K562 (cell line): Measurements from ENCODE around the gene SLC10A3. TPM values are rescaled to one million over a fixed set of nuclear protein-coding genes. Genes with fewer than 3 reads are reported as not detected.

Source experiments
- DMBX1 ChIP-seq: fragments of 250-450 bp; sonication (Bioruptor Pico); IDR thresholded peaks from 2 replicates; pipeline ENCODE4 v1.8.0; 2022; ENCODE audit warnings: inconsistent platforms, mild to moderate bottlenecking, moderate library complexity, borderline replicate concordance
- KDM1A ChIP-seq, 2 experiments: fragments of 450-650 bp; IDR thresholded peaks; 2 replicates each; pipeline ENCODE4 v1.6.1; 2016; ENCODE audit warnings: mild to moderate bottlenecking in 2 of 2
- NFXL1 ChIP-seq: fragments of 450-650 bp; formaldehyde crosslinking; IDR thresholded peaks from 2 replicates; pipeline ENCODE4 v1.4.0; 2021; ENCODE audit warnings: mild to moderate bottlenecking
- ZBTB11 ChIP-seq, 3 experiments: fragments of 200-800 bp in 1 of 3; fragments of 250-450 bp in 1 of 3; fragments of 450-650 bp in 1 of 3; sonication (Bioruptor Pico) in 1 of 3; sonication (Bioruptor generic) in 1 of 3; formaldehyde crosslinking in 1 of 3; IDR thresholded peaks; 2 replicates each; pipeline versions ENCODE4 v1.6.1 to v1.8.0; 2016 to 2022; ENCODE audit warnings: mild to moderate bottlenecking in 2 of 3, missing genetic modification characterization in 2 of 3, missing compliant biosample characterization in 1 of 3, moderate library complexity in 1 of 3
- ZC3H4 ChIP-seq: sonication (generic); formaldehyde crosslinking; IDR thresholded peaks from 2 replicates; pipeline ENCODE4 v1.9.0; 2021; ENCODE audit warnings: missing genetic modification reagents, borderline replicate concordance
- polyA plus RNA-seq, 8 experiments: library from polyadenylated mRNA; depleted of rRNA in 4 of 8; stranded (reverse) in 5 of 8; unstranded in 3 of 8; fragments of >200 nt; fragmentation: Nextera tagmentation in 2 of 8; fragmentation: Illumina TruSeq in 1 of 8; extraction: Ambion mirVana in 2 of 8; extraction: Trizol in 1 of 8; gene quantifications; 2 replicates each; pipeline versions ENCODE4 v1.2.1 to v1.2.3, GENCODE V29; 2011 to 2014; ENCODE audit warnings: inconsistent platforms in 1 of 8, missing spikeins in 1 of 8
- total RNA-seq, 7 experiments: library from RNA; depleted of rRNA in 6 of 7; stranded (reverse); fragments of >200 nt in 6 of 7; fragmentation: Illumina TruSeq in 2 of 7; extraction: Trizol in 2 of 7; gene quantifications; 2 replicates each; pipeline versions ENCODE4 v1.2.1 to v1.2.3, GENCODE V29; 2011 to 2021; ENCODE audit warnings: low replicate concordance in 1 of 7

SLC10A3 gene
- total and polyA plus RNA-seq, 9 of the 15 experiments (the other 6 are each of a cell fraction or from before 2014, with no cell fraction given), result 5.2 to 30.6 (median 16.7) TPM

- TF ChIP-seq ZBTB11 (CRISPR knock-in tag; IDR thresholded peaks at IDR 0.05) (no peak), DMBX1 (CRISPR knock-in tag) (no peak), KDM1A (IDR thresholded peaks at IDR 0.05) (no peak), NFXL1 (CRISPR knock-in tag) (no peak), ZC3H4 (CRISPR knock-in tag) (no peak)
Measured at GRCh38 chrX:154487518-154488290, 2.7 kb downstream of the SLC10A3 start (continued).
